Measurements from ENCODE around the gene MAP7D1.
"Not testable (repeated sequence)": the region's sequence is repeated elsewhere in the genome, so short reads cannot be mapped to it uniquely, and the experiment has no call there.

Gene MAP7D1

GRCh38 chr1:36151845-36152203 lies 4.1 kb upstream of the MAP7D1 start:
- no peak for DNase-seq (ENCODE audit: low spot score)

- DNase-seq (ENCODE audit: low spot score): no peak
These were observed 2.5 kb upstream of the MAP7D1 start for GRCh38 chr1:36153476-36153875.

GRCh38 chr1:36154335-36154734 lies 1.6 kb upstream of the MAP7D1 start:
- DNase-seq (ENCODE audit: low spot score): no peak

DNA sequence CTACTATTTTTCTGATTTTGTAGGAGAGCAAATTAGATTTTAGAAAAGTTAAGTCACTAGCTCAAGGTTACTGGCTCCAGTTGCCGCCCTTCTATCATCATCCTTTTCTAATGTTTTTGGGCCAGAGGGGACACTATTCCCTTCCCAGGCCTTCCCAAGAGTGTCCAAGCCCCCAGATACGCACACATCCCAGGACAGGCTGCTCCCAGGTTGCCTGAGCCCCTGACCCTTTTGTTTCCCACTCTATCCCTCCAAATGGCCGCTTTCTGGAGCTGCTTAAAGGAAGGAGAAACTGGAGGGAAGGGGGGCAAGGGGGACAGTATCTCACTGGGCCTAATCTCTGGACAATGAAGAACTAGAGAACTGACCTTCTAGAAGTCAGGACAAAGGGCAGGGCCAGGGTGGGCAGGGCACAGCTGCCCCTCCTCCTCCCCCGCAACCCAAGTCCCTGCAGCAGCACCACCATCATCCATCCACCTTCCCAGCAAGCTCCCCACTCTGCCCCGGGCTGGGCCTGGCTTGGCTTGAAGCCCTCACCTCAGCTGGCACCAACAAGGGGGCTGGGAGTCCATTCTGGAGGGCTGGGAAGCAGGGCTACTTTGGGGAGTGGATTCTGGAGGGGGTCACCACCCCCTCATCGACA lies 1.1 kb upstream of the MAP7D1 start:
- no peak for DNase-seq (ENCODE audit: low spot score)

- no peak for DNase-seq (ENCODE audit: low spot score)
These were observed 562 bp downstream of the MAP7D1 start for GRCh38 chr1:36156329-36157114.

- DNase-seq (ENCODE audit: low spot score): no peak
These were observed 1.3 kb downstream of the MAP7D1 start for GRCh38 chr1:36157115-36157903.

DNA sequence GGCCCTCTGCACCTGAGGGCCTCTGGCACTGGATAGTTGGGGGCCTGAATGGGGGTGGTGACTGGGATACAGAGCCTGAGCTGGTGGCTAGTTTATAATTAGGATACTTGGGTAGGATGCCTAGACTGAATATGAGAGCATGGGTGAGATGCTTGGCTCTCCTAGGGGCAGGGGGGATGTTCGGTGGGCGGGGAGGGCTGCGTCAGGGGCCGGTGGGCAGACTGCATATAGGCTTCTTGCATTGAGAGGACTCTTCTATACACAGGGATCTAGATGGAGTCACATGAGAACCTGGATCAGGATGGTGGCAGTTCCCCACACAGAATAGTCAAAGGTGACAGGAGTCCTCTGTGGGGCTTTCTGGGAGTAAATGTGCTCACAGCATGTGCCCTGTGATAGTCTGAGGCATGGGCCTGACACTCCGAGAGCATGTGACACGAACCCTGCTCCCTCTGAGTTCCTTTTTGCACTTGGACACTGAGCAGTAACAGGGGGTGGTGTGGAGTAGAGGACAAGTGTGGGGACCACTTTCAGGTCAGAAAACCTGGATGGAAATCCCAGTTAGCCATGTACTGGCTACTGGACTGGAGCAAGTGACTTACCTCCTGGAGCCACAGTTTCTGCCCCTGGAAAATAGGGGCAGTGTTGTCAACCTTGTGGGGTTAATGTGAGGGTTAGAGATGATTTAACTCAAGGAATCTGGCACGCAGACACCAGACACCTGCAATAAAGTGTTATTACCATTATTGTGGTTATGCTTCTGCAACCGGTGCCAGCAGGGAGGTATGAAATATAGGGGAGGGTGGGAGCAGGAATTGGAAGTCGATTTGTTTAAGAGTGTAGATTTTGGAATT lies 2.2 kb downstream of the MAP7D1 start:
- DNase-seq (ENCODE audit: low spot score): no peak

- not testable (repeated sequence) for DNase-seq (ENCODE audit: low spot score)
These were observed 2.9 kb downstream of the MAP7D1 start for GRCh38 chr1:36158827-36159252.

DNA sequence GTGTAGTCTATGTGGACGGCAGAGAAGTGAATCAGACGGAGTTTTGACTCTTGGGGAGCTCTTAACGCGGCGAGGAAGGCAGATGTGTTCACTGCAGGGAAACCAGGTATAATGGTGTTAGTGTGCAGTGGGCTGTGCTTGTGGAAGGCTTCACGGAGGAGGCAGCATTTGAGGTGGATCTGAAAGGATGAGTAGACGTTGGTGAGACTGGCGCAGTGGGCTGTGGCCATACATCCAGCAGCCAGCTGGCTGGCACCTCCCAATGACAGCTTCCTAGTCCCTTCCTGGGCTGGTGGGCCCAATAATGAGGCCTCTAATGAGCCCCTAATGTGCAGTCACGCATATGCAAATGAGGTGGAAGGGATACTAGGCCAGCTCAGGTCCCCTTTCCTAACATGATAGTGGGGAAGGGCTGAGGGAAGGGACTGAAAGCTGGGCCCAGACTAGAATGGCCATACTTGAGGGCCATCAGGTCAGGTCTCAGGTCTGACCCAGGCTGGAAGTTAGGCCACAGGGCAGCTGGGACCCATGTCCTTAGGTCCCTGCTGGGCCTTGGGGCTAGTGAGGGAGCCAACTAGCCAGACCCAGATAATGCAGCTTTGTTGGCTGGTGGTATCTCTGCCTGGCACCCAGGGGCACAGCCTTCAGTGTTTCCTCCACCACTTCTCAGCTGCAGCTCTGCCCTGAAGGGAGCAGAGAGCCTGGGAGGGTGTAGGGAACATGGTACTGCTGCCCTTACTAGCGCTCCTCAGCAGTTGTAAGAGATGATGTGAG lies 3.8 kb downstream of the MAP7D1 start:
- no peak for DNase-seq (ENCODE audit: low spot score)

GRCh38 chr1:36160388-36160948 lies 4.5 kb downstream of the MAP7D1 start:
- no peak for DNase-seq (ENCODE audit: low spot score)

- no peak for DNase-seq (ENCODE audit: low spot score)
These were observed 5.1 kb downstream of the MAP7D1 start for GRCh38 chr1:36160949-36161485.

- DNase-seq (ENCODE audit: low spot score): no peak
These were observed 5.9 kb downstream of the MAP7D1 start for GRCh38 chr1:36161641-36162531.

GRCh38 chr1:36162680-36163239 lies 6.8 kb downstream of the MAP7D1 start:
- DNase-seq (ENCODE audit: low spot score): no peak

GRCh38 chr1:36163426-36163825 lies 7.5 kb downstream of the MAP7D1 start:
- no peak for DNase-seq (ENCODE audit: low spot score)

DNA sequence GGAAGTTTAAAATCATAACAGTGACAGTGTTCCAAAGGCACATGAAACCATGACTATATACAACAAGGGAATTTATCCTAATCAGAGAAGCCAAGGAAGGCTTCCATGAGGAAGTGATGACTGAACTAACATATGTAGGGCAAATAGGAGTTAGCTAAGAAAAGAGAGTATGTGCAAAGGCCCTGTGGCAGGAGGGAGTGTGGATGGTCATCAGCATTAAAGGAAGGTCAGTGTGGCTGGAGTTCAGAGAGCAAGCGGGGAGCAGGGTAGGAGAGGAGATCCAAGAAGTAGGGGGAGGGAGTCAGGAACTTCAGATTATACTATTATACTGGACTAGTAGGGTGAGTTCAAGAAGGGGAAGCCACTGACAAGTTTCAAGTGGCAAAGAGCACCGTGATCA lies 8.4 kb downstream of the MAP7D1 start:
- DNase-seq (ENCODE audit: low spot score): no peak

DNA sequence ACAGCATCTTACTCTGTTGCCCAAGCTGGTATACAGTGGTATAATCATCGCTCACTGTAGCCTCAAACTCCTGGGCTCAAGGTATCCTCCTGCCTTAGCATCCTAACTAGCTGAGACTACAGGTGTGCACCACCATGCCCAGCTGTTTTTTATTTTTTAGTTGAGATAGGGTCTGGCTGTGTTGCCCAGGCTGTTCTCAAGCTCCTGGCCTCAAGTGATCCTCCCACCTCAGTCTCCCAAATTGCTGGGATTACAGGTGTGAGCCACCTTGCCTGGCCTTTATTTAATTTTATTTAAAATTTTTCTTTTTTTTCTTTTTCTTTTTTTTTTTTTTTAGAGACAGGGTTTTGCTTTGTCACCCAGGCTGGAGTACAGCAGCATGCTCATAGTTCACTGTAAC lies 9.2 kb downstream of the MAP7D1 start:
- DNase-seq (ENCODE audit: low spot score): no peak

GRCh38 chr1:36166136-36166535 lies 10.2 kb downstream of the MAP7D1 start:
- no peak for DNase-seq (ENCODE audit: low spot score)

DNA sequence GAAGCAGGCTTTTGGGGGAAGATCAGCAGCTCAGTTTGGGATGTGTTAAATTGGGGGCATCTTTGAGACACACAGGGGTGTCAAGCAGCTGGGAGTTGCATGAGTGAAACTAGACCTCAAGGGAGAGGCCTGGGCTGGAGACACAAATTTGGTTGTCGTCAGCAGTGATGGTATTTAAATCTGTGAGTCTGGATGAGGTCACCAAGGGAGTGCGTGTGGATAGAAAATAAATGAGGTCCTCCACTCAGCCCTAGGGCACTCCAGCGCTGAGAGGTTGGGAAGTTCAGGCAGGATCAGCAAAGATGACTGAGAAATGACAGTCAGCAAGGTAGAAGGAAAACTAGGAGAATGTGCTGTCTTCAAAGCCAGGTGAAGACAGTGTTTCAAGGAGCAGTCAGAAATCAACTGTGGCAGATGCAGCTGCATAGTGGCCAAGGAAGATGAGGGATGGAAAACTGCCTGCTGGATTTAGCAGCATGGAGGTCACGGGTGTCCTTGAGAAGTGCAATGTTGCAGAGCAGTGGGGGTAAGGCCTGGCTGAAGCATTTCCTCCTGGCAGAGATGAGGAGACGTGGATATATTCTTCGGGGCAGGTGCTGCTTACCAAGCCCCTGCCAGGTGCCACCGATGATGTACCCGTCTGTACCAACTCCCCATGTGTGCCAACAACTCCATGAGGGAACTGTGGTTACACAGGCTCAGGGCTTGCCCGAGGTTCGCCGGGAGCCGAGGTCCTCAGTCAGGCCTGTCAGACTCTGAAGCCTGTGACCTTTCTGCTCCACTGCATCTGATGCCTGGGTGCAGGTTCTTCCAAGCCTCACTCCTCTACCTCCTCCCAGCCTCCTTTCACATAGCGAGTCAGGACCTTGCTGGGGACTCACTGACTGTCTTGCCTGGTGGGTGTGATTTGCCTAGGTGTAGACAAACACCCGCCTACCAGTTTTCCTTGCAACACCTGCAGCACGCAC lies 11.3 kb downstream of the MAP7D1 start:
- no peak for DNase-seq (ENCODE audit: low spot score)
